ENCODE results near the gene MCTP2. TPM values are rescaled to one million over a fixed set of nuclear protein-coding genes. Genes with fewer than 3 reads are reported as not detected.

Gene MCTP2
- total and polyA plus RNA-seq, 2 of the 8 experiments (the other 6 are each of a cell fraction or from before 2014, with no cell fraction given) = 3.4 to 4.5 TPM

GRCh38 chr15:94532226-94532625 lies 300.9 kb downstream of the MCTP2 start:
- H2BK120ac ChIP-seq (replicated peaks; ENCODE audit: low read depth, low read length) = no peak overlapping the region
- no peak overlapping the region for H3K9ac ChIP-seq (replicated peaks in 1 of 4; ENCODE audit: extremely low read depth in 1 of 4, low read depth in 3 of 4, low read length in 3 of 4)
- ChIA-PET CTCF (ENCODE audit: partially characterized antibody) (no interaction called here), POLR2A (ENCODE audit: partially characterized antibody) (no interaction called here)
- no peak overlapping the region for H3K4ac ChIP-seq (replicated peaks; ENCODE audit: insufficient read length, low read depth, low read length)
- H3K9me3 ChIP-seq (ENCODE audit: insufficient read depth in 2 of 2, low read depth in 1 of 2, low read length in 1 of 2) = no peaks in the 10 kb centered on the region; a peak in 1 of 4 replicates
- no peak for DNase-seq (ENCODE audit: low read depth in 1 of 2, low spot score in 2 of 2)
- no peak overlapping the region for H2BK15ac ChIP-seq (ENCODE audit: low read length)
- no peak overlapping the region for H3K27ac ChIP-seq (ENCODE audit: low read depth, low read length)
- no peak overlapping the region for H2BK20ac ChIP-seq (ENCODE audit: low read length)
- H3K23ac ChIP-seq (ENCODE audit: insufficient read length) = no peak overlapping the region
- no peaks in the 10 kb centered on the region for H3K36me3 ChIP-seq (ENCODE audit: control insufficient read depth in 2 of 4, insufficient read depth in 4 of 4, low read length in 3 of 4)
- H3K27me3 ChIP-seq (replicated peaks in 1 of 4; ENCODE audit: control insufficient read depth in 3 of 4, extremely low read depth in 1 of 4, insufficient read depth in 3 of 4, low read length in 3 of 4) = peaks cover 0 to 2% (median 0%) of the 10 kb centered on the region in 4 experiments; a peak in 1 of 7 replicates
- H3K18ac ChIP-seq (ENCODE audit: extremely low read depth, low read length) = no peak overlapping the region
- H3K56ac ChIP-seq (replicated peaks; ENCODE audit: insufficient read length, low read depth, low read length) = no peak overlapping the region
- no peaks in the 10 kb centered on the region for H4K20me1 ChIP-seq (replicated peaks in 1 of 2; ENCODE audit: control insufficient read depth in 1 of 2, insufficient read depth in 2 of 2, low read length in 2 of 2)
- no peak overlapping the region for H3K14ac ChIP-seq (ENCODE audit: insufficient read length)
- no peak overlapping the region for H4K5ac ChIP-seq (ENCODE audit: insufficient read length, low read depth, low read length)
- H3K4me2 ChIP-seq (ENCODE audit: insufficient read depth in 1 of 2, low read depth in 2 of 2, low read length in 2 of 2) = 0 out of 4 replicates have a peak overlapping the region, but pooled peaks of 1 of the 2 experiments have one; percentile 24
- FAIRE-seq = no peak
- no peaks in the 10 kb centered on the region for H3K79me1 ChIP-seq (ENCODE audit: low read depth, low read length)
- 75% methylated on average over 3 of the region's 3 CpGs; no CpG with 5 or more reads in 1 of the 2 experiments for WGBS, 2 experiments (ENCODE audit: extremely low coverage in 1 of 2, insufficient coverage in 1 of 2, insufficient read length in 1 of 2, insufficient replicate concordance in 2 of 2, low coverage in 1 of 2, low lambda C conversion rate in 2 of 2, missing lambda C conversion rate in 1 of 2)
- peaks cover 0 to 4% (median 3%) of the 10 kb centered on the region in 4 experiments; a peak in 2 of 7 replicates for H3K4me1 ChIP-seq (replicated peaks in 1 of 4; ENCODE audit: control insufficient read depth in 3 of 4, insufficient read depth in 4 of 4, low read length in 3 of 4)
- no peak overlapping the region for H2AFZ ChIP-seq (ENCODE audit: low read length)
- H3K23me2 ChIP-seq (ENCODE audit: low read depth, low read length) = no peaks in the 10 kb centered on the region
- H3K4me3 ChIP-seq (ENCODE audit: extremely low read depth in 1 of 4, insufficient read depth in 2 of 4, low read depth in 3 of 4, low read length in 4 of 4) = no peak overlapping the region
- H4K91ac ChIP-seq (replicated peaks; ENCODE audit: insufficient read length, low read length) = no peak overlapping the region
- no peaks in the 10 kb centered on the region for H3K79me2 ChIP-seq (ENCODE audit: control insufficient read depth in 1 of 2, insufficient read depth in 2 of 2, low read length in 2 of 2)
- H2BK12ac ChIP-seq (ENCODE audit: low read depth, low read length) = no peak overlapping the region
- no peak overlapping the region for H4K8ac ChIP-seq (ENCODE audit: extremely low read depth, insufficient read depth, low read length)
- no peak overlapping the region for H2AK5ac ChIP-seq (ENCODE audit: low read depth, low read length)
- H2BK5ac ChIP-seq (ENCODE audit: low read depth, low read length) = no peak overlapping the region
- no peak for TF ChIP-seq RBBP5 (IDR thresholded peaks at IDR 0.05; ENCODE audit: borderline replicate concordance, low read depth, low read length)
- TF ChIP-seq SP2 (IDR thresholded peaks at IDR 0.05; ENCODE audit: low read length) = no peak
- no peak for TF ChIP-seq SAP30 (IDR thresholded peaks at IDR 0.05; ENCODE audit: insufficient read depth, insufficient replicate concordance, low read length)
- no peak for TF ChIP-seq TBP (IDR thresholded peaks at IDR 0.05; ENCODE audit: low read depth, low read length)
